DOHH2 (cell line): ENCODE results near the gene LAMC1.

ENCODE experiments used
- CTCF ChIP-seq: fragments of 200-600 bp; sonication (generic); IDR thresholded peaks from one replicate; pipeline ENCODE4 v1.5.1; 2014; ENCODE audit warnings: antibody characterized with exemption, mild to moderate bottlenecking, low read depth, low read length; ENCODE audit not compliant: poor library complexity, severe bottlenecking
- EZH2phosphoT487 ChIP-seq: fragments of 200-600 bp; sonication (generic); IDR thresholded peaks from 2 replicates; pipeline ENCODE4 v1.6.1; 2017; ENCODE audit warnings: borderline replicate concordance, mild to moderate bottlenecking, antibody characterized with exemption, low read length, moderate library complexity, mixed read lengths

GRCh38 chr1:183155939-183156338 lies 132.7 kb downstream of the LAMC1 start:
- no peak for TF ChIP-seq CTCF
- no peak for TF ChIP-seq EZH2phosphoT487
